ENCODE results near the gene SLX1B.
"Not testable (repeated sequence)": the region's sequence is repeated elsewhere in the genome, so short reads cannot be mapped to it uniquely, and the experiment has no call there.

The SLX1B gene

DNA sequence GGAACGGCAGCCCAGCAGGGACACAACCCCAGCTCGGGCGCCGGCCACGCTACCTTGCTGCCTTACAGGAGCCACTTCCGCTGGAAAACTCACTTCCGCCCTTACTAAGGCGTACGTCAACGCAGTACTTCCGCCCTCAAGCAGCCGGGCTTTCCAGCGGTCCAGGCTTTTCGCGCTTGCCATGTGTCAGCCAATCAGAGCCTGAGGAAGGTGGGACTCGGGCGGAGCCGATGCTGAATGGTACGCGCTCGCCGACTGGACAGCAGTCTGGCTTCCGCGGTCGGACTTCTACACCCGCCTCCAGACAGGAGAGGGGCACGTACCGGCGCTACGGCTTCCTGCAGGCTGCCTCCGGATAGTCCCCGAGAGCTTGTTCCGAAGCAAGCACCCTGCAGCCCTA is at the start of gene SLX1B, which contains the start of gene BOLA2:
SLX1B (plus strand) TSS at position 265 of the 400 bp plus-strand sequence.
BOLA2 (minus strand) TSS at position 83 of the 400 bp plus-strand sequence. CDS start 98 bp downstream, outside the sequence.
- peak; percentile 94 for FAIRE-seq
- DNase-seq (ENCODE audit: insufficient read length, low spot score): not testable (repeated sequence)

DNA sequence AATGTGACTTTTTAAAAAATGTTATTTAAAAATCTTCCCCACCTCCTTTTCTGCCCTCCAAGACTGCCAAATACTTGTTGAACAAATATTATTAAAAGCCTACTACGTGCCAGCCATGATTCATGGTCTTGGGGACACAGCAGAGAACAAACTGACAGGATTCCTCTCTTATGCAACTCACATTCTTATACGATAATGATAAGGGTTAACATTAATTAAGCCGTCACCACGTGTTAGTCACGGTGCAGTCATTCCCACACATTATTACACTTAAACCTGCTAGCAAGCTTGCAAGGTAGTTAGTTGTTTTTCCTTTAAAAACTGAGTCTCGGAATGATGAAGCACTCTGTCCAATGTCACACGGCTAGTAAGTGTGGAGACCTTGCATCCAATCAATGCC is 49.1 kb upstream of the SLX1B start:
- FAIRE-seq; DNase-seq (ENCODE audit: insufficient read length, low spot score): not testable (repeated sequence)

DNA sequence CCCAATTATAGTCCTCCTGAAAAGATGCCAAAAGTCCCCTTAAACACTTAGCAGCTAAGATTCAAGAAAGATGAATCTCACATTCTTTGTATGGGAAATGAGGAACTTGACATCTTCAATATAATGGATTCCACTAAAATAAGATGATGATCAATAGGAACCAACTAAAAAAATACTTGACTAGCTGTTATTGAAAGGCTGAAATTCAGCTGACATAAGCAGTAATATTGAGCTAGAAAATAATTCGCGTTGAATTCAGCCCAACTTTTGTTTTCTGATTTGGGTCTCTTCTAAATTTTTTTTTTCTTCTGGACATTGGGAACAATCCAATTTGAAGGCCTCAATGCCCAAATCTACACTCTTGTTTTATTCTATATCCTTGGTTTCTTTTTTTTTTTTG is 30.7 kb upstream of the SLX1B start:
- FAIRE-seq; DNase-seq (ENCODE audit: insufficient read length, low spot score): not testable (repeated sequence)

DNA sequence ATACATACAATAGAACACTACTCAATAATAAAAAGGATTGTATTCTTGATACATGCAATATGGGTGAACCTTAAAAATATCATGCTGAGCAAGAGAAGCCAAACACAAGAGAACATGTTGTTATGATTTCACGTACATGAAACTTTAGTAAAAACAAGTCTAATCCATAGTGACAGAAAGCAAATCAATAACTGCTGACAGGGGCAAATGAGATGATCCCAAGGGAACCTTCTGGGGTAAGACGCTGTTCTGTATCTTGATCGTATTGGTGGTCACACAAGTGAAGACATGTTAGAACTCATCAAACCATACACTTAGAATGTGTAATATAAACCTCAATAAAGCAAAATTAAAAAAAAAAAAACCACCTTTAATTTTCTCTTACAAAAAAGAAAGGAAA is 28.9 kb upstream of the SLX1B start:
- not testable (repeated sequence) for FAIRE-seq

DNA sequence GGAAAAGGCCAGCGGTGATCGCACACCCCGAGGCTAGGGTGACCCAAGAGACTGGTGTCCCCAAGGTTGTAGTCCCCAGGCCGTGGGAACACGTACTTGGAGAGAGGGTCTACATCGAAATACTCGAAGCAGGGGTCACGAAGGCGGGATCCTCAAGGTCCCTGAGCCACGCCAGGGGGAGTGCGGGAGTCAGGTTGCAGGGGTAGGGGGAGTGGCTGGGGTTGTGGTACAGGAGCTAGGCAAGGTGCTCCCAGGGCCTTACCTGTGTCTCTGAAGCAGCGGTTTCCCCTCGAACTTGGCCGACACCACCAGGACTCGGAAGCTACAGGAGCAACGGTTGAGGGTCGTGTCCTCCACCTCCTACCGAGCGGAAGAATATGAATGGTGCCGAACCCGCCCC is 579 bp upstream of the SLX1B start:
- not testable (repeated sequence) for DNase-seq (ENCODE audit: insufficient read length, low spot score); FAIRE-seq

More for the DNA sequence above, 28.9 kb upstream of the SLX1B start:
- DNase-seq (ENCODE audit: insufficient read length, low spot score): not testable (repeated sequence)

DNA sequence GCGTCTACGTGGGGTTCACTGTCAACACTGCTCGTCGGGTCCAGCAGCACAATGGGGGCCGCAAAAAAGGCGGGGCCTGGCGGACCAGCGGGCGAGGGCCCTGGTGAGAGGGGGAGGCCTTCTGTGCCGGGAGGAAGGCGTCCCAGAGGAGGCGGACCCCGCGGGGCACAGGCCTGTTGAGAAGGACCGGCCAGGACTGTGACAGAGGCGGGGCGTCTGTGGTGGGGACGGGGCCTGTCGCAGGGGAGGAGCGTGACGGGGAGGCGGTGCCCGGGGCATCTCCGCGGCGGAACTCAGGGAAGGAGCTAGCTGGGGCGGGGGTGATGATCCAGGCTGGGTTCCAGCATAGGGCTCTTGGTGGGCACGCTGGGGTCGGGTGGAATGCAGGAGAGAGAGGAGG is 495 bp downstream of the SLX1B start:
- not testable (repeated sequence) for DNase-seq (ENCODE audit: insufficient read length, low spot score)
- FAIRE-seq: peak; percentile 72

DNA sequence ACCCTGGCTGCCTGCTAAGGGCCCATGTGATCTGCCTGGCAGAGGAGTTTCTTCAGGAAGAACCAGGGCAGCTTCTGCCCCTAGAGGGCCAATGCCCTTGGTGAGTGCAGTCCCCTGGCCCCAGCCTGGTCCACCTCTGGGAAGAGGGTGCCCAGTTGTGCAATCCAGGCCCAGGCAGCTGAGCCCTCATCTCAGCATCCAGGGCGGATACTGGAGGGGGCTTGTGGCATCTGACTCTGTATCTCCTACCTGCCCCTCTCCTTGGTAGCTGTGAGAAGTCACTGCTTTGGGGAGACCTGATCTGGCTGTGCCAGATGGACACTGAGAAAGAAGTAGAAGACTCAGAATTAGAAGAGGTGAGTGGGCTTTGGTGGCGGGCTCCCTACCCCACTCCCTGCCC is 3.3 kb downstream of the SLX1B start:
- FAIRE-seq; DNase-seq (ENCODE audit: insufficient read length, low spot score): not testable (repeated sequence)

DNA sequence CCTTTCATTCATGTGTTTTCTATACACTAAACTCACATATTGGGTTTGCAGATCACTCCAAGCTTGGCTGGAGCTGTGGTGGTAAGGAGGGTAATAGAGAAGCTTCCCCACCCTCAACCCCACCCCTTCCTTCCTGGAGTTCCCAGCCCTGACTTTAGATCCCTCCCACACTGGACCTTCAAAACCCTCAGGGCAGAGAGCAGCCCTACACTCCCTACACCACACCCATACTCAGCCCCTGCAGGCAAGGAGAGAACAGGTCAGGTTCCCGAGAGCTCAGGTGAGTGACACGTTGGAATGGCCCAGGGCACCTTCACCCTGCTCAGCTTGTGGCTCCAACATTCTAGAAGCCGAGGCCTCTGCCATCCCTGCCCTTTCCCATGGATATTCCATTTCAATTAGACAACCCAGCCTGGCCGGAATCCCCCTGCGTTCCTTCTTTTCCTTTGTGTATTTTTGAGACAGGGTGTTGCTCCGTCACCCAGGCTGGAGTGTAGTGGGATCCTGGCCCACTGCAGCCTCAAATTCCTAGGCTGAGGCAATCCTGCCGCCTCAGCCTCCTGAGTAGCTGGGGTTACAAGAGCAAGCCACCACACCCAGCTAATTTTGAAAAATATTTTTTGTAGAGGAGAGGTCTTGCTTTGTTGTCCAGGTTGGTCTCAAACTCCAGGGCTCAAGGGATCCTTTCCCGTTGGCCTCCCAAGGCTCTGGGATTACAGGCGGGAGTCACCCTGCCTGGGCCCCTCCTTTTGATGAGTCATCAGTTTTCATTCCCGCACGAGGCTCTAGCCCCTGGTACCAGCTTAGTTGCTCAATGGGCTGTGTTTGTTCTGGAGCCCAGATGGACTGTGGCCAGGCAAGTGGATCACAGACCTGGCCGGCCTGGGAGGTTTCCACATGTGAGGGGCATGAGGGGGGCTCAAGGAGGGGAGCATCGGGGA is 5.6 kb downstream of the SLX1B start, which contains the start of gene SULT1A4:
SULT1A4 (plus strand) TSS at position 208 of the 941 bp plus-strand sequence. CDS start 1,473 bp downstream, outside the sequence.
- DNase-seq (ENCODE audit: insufficient read length, low spot score); FAIRE-seq: not testable (repeated sequence)

DNA sequence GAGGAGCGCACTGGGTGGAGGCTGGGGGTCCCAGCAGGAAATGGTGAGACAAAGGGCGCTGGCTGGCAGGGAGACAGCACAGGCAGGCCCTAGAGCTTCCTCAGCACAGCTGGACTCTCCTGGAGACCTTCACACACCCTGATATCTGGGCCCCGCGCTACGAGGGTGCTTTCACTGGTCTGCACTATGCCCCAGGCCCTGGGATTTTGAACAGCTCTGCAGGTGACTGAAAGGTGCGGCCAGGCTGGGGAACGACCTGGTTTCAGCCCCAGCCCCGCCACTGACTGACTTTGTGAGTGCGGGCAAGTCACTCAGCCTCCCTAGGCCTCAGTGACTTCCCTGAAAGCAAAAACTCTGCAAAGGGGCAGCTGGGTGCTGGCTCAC is 6.3 kb downstream of the SLX1B start:
- FAIRE-seq; DNase-seq (ENCODE audit: insufficient read length, low spot score): not testable (repeated sequence)

DNA sequence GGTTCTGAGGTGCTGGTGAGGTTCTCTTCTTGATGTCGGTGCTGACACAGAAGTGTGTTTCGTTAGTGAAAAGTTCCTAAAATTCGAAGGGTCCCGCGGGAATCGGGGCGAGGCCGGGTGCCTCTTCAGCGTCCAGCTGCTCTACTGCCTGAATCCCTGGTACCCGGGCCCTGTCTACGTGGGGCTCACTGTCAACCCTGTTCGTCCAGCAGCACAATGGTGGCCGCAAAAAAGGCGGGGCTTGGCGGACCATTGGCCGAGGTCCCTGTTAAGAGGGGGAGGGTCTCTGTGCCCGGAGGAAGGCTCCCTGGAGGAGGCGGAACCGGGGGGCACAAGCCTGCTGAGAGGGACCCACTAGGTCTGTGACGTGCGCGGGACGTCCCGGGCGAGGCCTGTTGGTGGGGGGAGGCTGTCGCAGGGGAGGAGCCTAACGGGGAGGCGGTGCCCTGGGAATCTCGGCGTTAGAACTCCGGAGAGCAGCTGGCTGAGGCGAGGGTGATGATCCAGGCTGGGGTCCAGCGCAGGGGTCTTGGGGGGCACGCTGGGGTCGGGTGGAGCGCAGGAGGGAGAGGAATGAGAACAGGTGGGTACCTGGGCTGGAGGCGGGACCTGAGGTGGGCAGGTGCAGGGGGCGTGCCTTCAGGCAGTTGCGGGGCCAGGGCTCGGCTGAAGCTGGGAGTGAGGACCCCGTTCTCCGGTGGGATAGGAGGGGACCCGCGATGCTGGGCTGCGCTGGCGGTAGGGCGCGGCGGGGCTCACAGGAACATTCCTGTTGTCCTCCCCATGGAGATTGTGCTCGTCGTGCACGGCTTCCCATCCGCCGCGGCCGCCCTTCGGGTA is 11.9 kb downstream of the SLX1B start:
- FAIRE-seq; DNase-seq (ENCODE audit: insufficient read length, low spot score): not testable (repeated sequence)

DNA sequence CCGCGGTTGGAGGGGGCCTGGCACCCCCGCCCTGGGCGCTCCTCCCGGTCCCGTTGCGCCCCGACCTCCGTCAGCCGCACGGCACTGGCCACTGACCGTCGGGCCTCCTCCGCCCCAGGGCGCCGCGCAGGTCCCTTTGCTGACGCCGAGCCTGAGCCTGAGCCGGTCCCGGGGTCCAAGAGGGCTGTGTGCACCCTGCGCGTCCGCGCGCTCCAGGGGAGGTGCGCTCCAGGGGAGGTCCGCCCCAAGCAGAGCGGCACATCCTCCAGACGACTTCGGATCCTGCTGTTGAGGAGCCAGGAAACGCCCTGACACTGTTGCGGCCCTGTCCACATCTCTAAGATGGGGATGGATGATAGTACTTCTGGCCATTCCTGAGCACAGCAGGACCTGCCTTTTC is 12.6 kb downstream of the SLX1B start:
- not testable (repeated sequence) for DNase-seq (ENCODE audit: insufficient read length, low spot score); FAIRE-seq

DNA sequence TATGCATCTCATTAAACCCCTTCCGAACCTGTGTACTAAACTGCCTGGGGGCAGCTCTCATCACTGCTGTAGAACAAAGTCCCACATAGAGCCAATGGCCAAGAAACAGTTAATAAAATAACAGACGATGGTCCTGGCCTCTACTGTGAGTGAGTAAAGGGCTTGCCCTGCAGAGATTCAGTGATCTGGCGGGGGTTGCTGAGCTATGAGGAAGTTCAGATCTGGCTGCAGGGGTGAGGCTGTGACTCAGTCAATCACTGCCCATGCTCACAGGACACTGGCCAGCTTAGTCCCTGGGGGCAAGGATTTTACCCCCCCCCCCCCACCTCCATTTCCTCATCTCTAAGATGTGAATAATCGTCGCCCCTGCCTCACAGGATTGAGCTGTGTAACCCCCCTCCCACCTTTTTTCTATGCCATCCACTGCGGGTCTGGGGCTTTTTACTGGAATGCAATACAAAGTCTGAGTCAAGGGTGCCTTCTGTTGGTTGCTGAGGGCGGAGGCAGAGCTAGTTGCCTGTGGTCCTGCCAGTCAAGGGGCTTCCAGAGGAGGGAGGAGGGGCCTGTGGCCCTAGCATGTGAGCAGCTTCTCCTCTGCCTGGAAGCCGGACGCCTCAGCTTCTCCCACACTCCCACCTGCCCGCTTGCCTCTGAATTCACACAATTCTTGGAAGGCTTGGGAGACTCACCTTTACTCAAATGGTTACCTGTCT is 13.5 kb downstream of the SLX1B start:
- DNase-seq (ENCODE audit: insufficient read length, low spot score); FAIRE-seq: not testable (repeated sequence)

DNA sequence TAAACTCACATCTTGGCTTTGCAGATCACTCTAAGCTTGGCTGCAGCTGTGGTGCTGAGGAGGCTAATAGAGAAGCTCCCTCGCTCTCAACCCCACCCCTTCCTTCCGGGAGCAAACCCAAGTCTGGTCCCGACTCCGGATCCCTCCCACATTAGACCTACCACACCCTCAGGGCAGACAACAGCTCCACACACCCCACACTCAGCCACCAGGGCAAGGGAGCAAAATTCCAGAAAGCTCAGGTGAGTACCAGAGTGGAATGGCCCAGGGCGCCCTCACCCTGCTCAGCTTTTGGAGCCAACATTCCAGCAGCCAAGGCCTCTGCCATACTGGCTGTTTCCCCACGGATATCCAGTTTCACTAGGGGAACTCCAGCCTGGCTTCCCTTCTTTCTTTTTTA is 15.3 kb downstream of the SLX1B start:
- FAIRE-seq; DNase-seq (ENCODE audit: insufficient read length, low spot score): not testable (repeated sequence)

DNA sequence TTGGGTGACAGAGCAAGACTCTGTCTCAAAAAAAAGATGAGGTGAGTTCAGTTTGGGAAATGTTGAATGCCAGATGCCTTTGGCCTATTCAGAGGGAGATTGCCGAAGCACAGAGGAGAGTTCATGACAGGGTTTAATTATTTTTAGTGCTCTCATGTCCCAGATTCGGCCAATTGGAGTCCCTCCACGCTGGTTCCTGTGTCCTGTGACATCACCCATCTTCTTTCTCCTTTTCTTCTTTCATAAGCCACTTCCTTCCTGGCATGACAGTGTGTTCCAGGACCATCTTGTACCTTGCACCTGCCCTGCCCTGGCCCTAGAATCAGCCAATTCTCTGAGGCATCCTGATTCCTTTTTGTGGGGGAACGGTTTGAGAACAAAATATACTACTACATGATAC is 17.7 kb downstream of the SLX1B start:
- not testable (repeated sequence) for FAIRE-seq; DNase-seq (ENCODE audit: insufficient read length, low spot score)

DNA sequence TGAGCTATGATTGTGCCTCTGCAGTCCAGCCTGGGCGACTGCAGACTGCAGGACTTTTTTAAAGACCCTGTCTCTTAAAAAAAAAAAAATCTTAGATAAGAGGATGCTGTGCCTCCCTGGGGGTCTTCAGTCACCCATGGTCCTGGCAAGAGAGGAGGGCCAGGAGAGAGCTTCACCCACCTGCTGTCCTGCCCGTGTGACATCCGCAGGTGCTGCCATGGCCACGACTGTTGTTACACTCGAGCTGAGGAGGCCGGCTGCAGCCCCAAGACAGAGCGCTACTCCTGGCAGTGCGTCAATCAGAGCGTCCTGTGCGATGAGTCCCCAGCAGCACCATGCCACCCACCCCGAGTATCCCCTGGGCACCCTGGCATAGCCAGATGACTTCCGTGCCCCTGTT is 27.9 kb downstream of the SLX1B start:
- not testable (repeated sequence) for DNase-seq (ENCODE audit: insufficient read length, low spot score); FAIRE-seq

DNA sequence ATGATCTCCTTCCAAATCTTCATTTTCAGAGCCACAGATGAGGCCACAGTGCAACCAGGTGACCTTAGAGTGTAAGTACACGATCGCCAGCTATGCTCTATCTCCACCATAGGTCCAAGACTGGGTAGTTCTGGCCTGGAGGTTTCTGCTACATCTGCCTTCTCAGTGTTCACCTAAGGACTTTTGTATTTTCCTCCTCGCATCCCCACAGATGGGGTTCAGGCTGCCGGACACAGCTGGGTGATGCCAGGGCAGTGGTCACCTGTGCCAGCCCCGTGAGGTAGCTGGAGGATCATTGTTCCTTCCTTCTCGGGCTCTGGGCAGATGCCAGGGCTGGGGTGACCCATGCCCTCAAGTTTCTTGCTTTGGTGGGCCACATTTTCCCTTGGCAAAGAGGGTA is 52.0 kb downstream of the SLX1B start, which contains the start of gene NPIPB12:
NPIPB12 (minus strand) TSS at position 101 of the 400 bp plus-strand sequence.
- not testable (repeated sequence) for FAIRE-seq; DNase-seq (ENCODE audit: insufficient read length, low spot score)
